ENCODE data around the gene TRPM3. TPM values are rescaled to one million over a fixed set of nuclear protein-coding genes. Genes with fewer than 3 reads are reported as not detected.

TRPM3 gene
- total RNA-seq, 1 experiment from 2014 or later, result not detected

DNA sequence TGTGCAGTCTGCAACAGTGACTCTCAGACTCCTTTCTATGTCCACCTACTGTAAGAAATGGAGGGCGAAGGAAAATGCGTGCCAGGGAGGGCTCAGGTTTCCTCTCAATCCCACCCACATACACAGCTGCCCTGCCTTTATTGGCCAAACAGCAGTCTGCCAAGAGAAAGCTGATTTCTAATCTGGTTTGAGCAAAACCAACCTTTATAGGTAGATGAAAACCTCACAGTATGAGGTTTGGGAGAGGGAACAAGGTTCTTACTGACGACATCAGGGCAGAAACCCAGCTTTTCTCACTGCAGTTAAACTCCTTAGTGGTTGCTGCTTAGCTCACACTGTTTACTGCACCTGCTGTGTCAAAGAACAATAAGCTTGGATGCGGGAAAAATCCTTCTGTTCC lies 554.7 kb downstream of the TRPM3 start:
- H3K9me2 ChIP-seq (replicated peaks; ENCODE audit: low read length), result no peaks in the 10 kb centered on the region
- H3F3A ChIP-seq (ENCODE audit: low read length, unreplicated experiment), result no peaks in the 10 kb centered on the region
- no peak overlapping the region for H2AFZ ChIP-seq (ENCODE audit: low read length)
- no peaks in the 10 kb centered on the region for H3K36me3 ChIP-seq (ENCODE audit: low read depth, low read length)
- no peaks in the 10 kb centered on the region for H3K79me2 ChIP-seq (ENCODE audit: low read length)
- H3K4me3 ChIP-seq (ENCODE audit: low read length), result no peak overlapping the region
- intact Hi-C loops (cut with micrococcal nuclease), result no loop called here
- no peaks in the 10 kb centered on the region for H4K20me1 ChIP-seq (ENCODE audit: low read length)
- no peak overlapping the region for H3K9ac ChIP-seq (ENCODE audit: low read length)
- H3K27me3 ChIP-seq (ENCODE audit: low read length), result peaks cover 9% of the 10 kb centered on the region; the same call in 1 of the 2 replicates
- H3K9me3 ChIP-seq (ENCODE audit: low read length), result no peaks in the 10 kb centered on the region
- TF ChIP-seq EZH2phosphoT487 (IDR thresholded peaks at IDR 0.05; ENCODE audit: borderline replicate concordance, low read length), result no peak
- no peak for TF ChIP-seq EZH2 (IDR thresholded peaks at IDR 0.05; ENCODE audit: low read length, unreplicated experiment)
- TF ChIP-seq, protein P1, sequence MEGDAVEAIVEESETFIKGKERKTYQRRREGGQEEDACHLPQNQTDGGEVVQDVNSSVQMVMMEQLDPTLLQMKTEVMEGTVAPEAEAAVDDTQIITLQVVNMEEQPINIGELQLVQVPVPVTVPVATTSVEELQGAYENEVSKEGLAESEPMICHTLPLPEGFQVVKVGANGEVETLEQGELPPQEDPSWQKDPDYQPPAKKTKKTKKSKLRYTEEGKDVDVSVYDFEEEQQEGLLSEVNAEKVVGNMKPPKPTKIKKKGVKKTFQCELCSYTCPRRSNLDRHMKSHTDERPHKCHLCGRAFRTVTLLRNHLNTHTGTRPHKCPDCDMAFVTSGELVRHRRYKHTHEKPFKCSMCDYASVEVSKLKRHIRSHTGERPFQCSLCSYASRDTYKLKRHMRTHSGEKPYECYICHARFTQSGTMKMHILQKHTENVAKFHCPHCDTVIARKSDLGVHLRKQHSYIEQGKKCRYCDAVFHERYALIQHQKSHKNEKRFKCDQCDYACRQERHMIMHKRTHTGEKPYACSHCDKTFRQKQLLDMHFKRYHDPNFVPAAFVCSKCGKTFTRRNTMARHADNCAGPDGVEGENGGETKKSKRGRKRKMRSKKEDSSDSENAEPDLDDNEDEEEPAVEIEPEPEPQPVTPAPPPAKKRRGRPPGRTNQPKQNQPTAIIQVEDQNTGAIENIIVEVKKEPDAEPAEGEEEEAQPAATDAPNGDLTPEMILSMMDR (conservative IDR thresholded peaks at IDR 0.05; ENCODE audit: low read depth, low read length), result no peak
- H3K27ac ChIP-seq (ENCODE audit: low read length), result no peak overlapping the region
- DNase-seq (no peak), ATAC-seq (no peak)
- H3K4me2 ChIP-seq (ENCODE audit: low read length), result no peak overlapping the region
- no TSS peak for BruUV-seq (replicated peaks)
- POLR2A ChIA-PET (ENCODE audit: unreplicated experiment), result no interaction called here
- CTCF ChIA-PET, result no interaction called here
- H3K4me1 ChIP-seq (ENCODE audit: insufficient read depth, low read length), result no peaks in the 10 kb centered on the region

- no peak for TF ChIP-seq EZH2 (IDR thresholded peaks at IDR 0.05; ENCODE audit: low read length, unreplicated experiment)
- TF ChIP-seq, protein P1 (conservative IDR thresholded peaks at IDR 0.05; ENCODE audit: low read depth, low read length), result no peak
- no peak for TF ChIP-seq EZH2phosphoT487 (IDR thresholded peaks at IDR 0.05; ENCODE audit: borderline replicate concordance, low read length)
- no peak for ATAC-seq
- H3K4me2 ChIP-seq (ENCODE audit: low read length), result no peak overlapping the region
- BruUV-seq (replicated peaks), result no TSS peak
- no peaks in the 10 kb centered on the region for H3K9me2 ChIP-seq (replicated peaks; ENCODE audit: low read length)
- no peak overlapping the region for H3K9ac ChIP-seq (ENCODE audit: low read length)
- no peak overlapping the region for H3K27ac ChIP-seq (ENCODE audit: low read length)
- intact Hi-C loops (cut with micrococcal nuclease), result no loop called here
- no peaks in the 10 kb centered on the region for H3K36me3 ChIP-seq (ENCODE audit: low read depth, low read length)
- no peaks in the 10 kb centered on the region for H4K20me1 ChIP-seq (ENCODE audit: low read length)
- H3K4me1 ChIP-seq (ENCODE audit: insufficient read depth, low read length), result no peaks in the 10 kb centered on the region
- no peaks in the 10 kb centered on the region for H3K9me3 ChIP-seq (ENCODE audit: low read length)
- H3K27me3 ChIP-seq (ENCODE audit: low read length), result peaks cover 9% of the 10 kb centered on the region; the same call in 1 of the 2 replicates
- no peak overlapping the region for H2AFZ ChIP-seq (ENCODE audit: low read length)
- H3K79me2 ChIP-seq (ENCODE audit: low read length), result no peaks in the 10 kb centered on the region
- ChIA-PET CTCF (no interaction called here), POLR2A (ENCODE audit: unreplicated experiment) (no interaction called here)
- no peak for DNase-seq
- H3K4me3 ChIP-seq (ENCODE audit: low read length), result no peak overlapping the region
- no peaks in the 10 kb centered on the region for H3F3A ChIP-seq (ENCODE audit: low read length, unreplicated experiment)
These were observed 555.4 kb downstream of the TRPM3 start for GRCh38 chr9:70566066-70566465.

- H3K79me2 ChIP-seq (ENCODE audit: low read length), result no peaks in the 10 kb centered on the region
- H3K9me2 ChIP-seq (replicated peaks; ENCODE audit: low read length), result no peaks in the 10 kb centered on the region
- H3K27ac ChIP-seq (ENCODE audit: low read length), result no peak overlapping the region
- no peaks in the 10 kb centered on the region for H3K4me1 ChIP-seq (ENCODE audit: insufficient read depth, low read length)
- no peak overlapping the region for H3K4me2 ChIP-seq (ENCODE audit: low read length)
- H3K9me3 ChIP-seq (ENCODE audit: low read length), result no peaks in the 10 kb centered on the region
- TF ChIP-seq EZH2 (IDR thresholded peaks at IDR 0.05; ENCODE audit: low read length, unreplicated experiment) (no peak), EZH2phosphoT487 (IDR thresholded peaks at IDR 0.05; ENCODE audit: borderline replicate concordance, low read length) (no peak)
- TF ChIP-seq, protein P1 (conservative IDR thresholded peaks at IDR 0.05; ENCODE audit: low read depth, low read length), result no peak
- no peaks in the 10 kb centered on the region for H3K36me3 ChIP-seq (ENCODE audit: low read depth, low read length)
- H3K4me3 ChIP-seq (ENCODE audit: low read length), result no peak overlapping the region
- BruUV-seq (replicated peaks), result no TSS peak
- POLR2A ChIA-PET (ENCODE audit: unreplicated experiment), result no interaction called here
- H3K9ac ChIP-seq (ENCODE audit: low read length), result no peak overlapping the region
- no peaks in the 10 kb centered on the region for H3F3A ChIP-seq (ENCODE audit: low read length, unreplicated experiment)
- ATAC-seq (no peak), DNase-seq (no peak)
- no peak overlapping the region for H2AFZ ChIP-seq (ENCODE audit: low read length)
- intact Hi-C loops (cut with micrococcal nuclease), result no loop called here
- CTCF ChIA-PET, result no interaction called here
- H4K20me1 ChIP-seq (ENCODE audit: low read length), result no peaks in the 10 kb centered on the region
- H3K27me3 ChIP-seq (ENCODE audit: low read length), result peaks cover 9% of the 10 kb centered on the region; the same call in 1 of the 2 replicates
These were observed 556.7 kb downstream of the TRPM3 start for GRCh38 chr9:70564468-70565335.

Measured in PC-3 (cell line).